Activated CD4-positive, alpha-beta T cell treated with anti-CD3 and anti-CD28 coated beads, Interleukin-10, Interleukin-2, amounts not matched to agents 100 ng/mL and 50 ng/mL, durations not matched to agents 16 hours and 8 hours (primary cell): ENCODE data around the gene DMXL2.
"Not testable (repeated sequence)": the region's sequence is repeated elsewhere in the genome, so short reads cannot be mapped to it uniquely, and the experiment has no call there.

Experiments
- DNase-seq: peaks from one replicate; pipeline ENCODE4 v3.0.0-alpha.2; 2020

DMXL2 gene

DNA sequence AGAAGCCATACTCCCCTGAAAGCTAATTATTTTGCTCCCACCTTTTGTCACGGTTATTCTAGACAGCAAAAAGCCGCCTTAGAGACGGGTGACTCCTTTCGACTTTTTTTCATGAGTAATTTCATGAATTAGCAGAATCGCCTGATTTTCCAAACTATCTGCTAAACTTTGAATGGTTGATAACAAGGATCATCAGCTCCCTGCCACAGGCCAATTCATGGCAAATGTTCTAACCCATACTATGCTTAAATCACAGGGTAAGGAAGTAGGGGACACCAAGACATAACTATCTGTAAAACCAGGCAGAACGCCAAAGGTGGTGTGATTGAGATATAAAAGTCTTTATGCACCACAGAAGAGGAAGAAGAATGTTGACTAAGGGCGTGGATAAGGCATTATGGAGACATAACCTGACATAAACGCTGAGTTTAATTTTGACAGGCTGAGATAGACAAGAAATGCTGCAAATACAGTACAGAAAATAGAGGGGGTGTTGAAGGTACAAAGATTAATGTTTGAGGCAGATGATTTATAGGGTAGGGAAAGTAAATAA lies 891 bp upstream of the DMXL2 start:
- DNase-seq, result no peak

DNA sequence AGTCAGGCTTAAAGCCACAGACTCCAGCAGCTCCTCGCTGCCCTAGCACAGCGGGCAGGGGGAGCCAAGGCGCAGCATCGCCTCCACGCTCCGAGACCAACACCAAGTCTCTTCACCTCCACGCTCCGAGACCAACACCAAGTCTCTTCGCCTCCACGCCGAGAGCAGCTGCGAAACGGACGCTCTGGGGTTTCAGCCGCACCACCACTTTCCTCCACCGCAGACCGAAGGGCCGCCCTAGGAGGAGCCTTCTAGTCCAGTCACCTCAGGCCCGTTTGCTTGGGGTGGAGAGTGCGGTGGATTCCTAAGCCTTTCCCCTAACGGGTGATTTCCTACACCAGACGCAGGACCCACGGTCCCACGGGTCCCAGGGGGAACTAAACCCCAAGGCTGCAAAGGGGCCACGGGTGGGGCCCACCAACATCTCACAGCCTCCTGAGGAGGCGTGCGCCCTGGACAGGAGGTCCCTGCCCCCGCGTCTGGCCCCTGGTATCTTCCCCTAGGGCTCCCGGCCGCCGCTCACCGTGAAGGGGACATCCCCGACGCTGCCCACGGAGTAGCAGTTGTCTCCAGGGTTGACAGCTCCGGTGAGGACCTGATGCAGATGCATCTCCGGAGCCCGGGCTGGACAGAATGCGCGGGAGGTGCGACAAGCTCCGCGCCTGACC lies 501 bp downstream of the DMXL2 start:
- DNase-seq, result peak; percentile 50

DNA sequence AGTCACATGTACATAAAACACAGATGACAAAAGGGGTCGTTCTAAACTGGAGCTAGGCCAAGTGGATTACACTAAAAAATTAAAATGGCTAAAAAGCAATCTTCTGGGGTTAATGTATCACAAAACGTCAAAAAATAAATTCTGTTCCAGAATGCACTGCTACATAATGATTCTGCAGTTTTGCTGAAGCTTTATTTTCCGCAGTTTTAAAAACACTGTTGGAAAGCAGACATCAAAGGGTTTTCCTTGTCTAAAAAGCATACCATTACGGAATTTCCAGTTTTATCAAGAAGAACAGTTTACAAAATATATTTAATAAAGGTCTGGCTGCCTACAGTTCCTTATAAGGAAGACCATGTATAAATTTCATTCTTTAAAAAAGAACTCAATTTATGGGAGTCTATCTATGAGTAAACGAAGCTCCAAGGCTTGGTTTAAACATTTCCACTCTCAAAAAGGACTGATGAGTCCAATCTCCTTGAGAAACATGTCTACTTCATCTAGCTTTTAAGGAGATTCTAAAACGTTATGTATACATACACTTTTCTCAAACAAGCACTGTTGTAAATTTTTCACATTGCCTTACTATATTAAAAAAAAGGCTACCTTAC lies 1.3 kb downstream of the DMXL2 start:
- no peak for DNase-seq

DNA sequence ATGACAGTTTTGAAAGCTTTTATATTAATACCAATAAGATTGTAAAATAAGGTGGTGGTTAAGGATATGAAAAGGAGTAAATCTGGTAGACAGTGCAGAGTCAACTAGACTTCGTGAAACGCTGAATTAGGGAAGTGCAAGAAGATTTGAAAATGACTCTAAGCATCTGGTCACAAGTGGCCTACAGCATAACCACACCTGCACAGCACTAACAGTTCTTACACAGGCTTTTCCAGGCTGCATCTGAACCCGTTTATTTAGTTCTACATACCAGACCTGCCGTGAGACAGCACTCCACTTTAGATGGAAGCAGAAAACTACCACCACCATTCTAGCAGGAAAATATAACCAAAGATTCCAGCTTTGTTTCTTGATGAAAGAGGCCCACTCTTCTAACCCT lies 1.9 kb downstream of the DMXL2 start:
- DNase-seq, result no peak

DNA sequence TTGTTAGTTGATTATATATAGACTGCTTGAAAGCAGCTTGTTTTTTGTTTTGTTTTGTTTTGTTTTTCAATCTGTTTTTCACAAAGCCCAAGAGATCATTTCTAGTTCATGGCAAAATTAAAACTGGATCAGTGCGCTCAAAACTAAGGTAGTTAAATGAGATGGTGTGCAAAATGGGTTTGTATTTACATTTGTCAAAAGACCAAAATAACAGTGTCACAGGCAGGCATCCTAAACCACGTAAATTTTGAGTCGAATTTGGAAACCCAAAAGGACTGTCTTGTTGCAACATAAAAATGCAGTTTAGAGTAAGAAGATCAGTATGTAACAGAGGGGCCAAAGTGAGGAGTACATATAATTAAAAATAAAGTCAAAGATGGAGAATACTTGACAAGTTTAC lies 2.4 kb downstream of the DMXL2 start:
- no peak for DNase-seq

DNA sequence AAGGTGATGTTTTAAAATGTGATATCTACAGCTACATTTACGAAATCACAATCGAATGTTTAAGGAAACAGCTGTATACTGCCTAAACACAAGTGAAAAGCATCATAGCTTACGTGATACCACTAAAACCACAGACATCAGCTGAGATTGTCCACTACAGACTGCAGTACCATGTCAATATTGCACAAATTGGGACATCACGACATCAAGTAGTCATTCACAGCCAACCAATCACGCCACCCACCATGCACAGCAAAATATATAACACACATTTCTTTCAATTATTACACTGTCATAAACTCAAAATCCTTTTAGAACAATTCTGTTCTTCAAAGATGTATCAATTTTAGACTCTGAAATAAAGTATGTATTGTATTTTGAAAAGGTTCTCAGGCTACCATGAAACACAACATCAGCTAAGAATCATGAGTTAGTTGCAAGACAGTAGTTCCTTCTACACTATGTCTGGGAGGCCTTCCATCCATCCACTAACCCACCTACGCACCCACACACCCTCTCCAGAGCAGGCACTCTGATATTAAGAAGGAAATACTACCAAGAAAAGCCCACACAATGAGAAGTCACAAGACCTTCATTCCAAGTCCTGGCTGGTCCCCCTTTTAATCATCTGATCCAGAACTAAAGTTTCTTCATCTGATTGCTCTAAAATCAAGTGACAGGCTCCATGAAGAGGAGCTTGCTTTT lies 3.1 kb downstream of the DMXL2 start:
- DNase-seq, result no peak

DNA sequence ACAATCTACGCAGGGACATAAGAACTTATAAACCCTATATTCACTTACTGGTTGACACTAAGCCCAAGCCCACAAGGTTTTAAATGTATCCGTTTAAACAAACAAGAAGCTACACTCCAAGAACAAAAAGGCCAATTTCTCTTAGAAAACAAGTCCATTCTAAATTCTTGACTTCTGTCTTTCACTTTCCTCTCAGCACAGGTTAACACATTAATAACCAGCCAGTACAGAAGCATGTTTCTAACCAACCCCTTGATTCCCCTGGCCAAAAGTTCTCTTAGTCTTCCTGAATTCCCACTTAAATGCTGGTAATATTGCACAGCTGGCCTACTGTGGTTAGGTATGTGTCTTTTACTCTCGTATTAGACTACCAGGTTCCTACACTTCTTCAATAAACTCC lies 4.7 kb downstream of the DMXL2 start:
- no peak for DNase-seq

DNA sequence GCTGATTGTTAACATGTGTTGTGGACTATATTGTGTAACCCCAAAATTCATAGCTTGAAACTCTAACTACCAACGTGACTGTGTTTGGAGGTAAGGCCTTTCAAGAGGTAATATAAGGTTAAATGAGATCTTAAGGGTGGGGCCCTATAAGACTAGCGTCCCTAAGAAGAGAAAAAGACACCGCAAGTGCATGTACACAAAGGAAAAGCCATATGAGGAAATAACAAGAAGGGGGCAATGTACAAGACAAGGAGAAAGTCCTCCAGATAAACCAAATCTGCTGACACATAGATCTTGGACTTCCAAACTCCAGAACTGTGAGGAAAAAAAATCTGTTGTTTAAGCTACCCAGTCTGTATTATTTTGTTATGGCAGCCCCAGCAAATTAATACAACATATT lies 8.6 kb downstream of the DMXL2 start:
- no peak for DNase-seq

DNA sequence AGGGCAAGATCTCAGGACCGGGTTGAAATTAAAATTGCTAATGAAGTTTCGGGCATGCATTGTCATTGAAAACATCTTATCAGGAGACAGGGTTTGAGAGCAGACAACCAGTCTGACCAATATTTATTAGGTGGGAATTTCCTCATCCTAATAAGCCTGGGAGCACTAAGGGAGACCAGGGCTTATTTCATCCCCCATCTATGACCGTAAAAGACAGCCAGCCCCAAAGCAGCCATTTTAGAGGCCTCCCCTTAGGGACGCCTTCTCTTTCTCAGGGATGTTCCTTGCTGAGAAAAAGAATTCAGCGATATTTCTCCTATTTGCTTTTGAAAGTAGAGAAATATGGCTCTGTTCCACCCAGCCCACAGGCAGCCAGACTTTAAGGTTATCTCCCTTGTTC lies 9.9 kb downstream of the DMXL2 start:
- not testable (repeated sequence) for DNase-seq

DNA sequence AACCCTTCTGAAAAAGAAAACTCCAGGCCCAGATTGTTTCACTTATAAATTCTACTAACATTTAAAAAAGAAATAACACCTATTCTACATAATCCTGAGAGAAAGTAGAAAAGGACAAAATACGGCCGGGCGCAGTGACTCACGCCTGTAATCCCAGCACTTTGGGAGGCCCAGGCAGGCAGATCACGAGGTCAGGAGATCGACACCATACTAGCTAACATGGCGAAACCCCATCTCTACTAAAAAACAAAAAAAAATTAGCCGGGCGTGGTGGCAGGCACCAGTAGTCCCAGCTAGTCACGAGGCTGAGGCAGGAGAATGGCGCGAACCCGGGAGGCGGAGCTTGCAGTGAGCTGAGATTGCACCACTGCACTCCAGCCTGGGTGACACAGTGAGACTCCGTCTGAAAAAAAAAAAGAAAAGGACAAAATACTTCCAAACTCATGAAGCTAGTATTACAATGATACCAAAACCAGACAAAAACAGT lies 19.1 kb downstream of the DMXL2 start:
- DNase-seq, result not testable (repeated sequence)

DNA sequence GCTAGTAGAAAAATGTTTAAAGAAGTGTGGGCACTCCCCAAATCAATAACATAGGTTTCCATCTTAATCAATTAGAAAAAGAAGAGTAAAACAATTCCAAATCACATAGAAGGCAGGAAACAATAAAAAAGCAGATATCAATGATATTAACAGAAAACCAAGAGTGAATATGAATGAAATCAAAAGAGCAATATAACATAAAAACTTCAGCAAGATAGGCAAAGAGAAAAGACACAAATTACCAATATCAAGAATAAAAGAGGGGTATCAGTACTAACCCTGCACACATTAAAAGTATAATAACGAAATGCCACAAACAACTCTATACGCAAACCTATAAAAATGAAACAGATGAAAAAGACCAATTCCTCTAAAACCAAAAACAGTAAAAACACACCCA lies 19.6 kb downstream of the DMXL2 start:
- no peak for DNase-seq

DNA sequence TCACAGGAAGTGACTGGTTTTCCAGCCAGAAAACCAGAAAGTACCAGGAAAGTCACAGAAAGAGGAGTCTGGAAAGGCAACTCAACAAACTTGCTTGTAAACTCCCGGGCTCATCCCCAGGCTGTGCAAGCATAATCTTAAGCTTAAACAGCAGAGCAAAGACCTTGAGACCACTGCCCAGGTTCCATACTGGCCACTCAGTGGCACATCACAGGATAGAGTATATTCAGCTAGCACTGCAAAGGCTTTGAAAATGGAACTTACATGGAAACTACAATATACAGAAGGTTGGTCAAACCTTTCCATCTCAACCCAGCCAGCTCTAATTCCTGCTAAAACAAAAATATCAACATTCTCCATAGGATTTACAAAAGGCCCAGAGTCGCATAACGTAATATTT lies 20.1 kb downstream of the DMXL2 start:
- DNase-seq, result no peak

DNA sequence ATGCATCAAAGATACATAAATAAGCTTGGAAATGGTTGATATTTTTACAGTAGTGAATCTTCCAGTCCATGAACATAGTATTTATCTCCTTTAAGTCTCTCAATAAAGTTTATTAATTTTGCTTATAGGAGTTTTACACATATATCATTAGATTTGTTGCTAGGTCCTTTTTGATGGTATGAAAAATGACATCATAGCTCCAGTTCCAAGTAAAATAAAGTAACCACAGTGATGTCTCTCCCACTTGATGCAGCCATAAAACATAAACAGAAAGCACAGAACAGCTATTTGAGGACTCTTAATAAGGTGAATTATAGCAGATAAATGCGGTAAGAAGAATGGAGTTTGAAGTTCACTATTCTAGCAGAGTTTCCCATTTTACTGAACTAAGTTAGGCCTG lies 20.8 kb downstream of the DMXL2 start:
- DNase-seq, result no peak

DNA sequence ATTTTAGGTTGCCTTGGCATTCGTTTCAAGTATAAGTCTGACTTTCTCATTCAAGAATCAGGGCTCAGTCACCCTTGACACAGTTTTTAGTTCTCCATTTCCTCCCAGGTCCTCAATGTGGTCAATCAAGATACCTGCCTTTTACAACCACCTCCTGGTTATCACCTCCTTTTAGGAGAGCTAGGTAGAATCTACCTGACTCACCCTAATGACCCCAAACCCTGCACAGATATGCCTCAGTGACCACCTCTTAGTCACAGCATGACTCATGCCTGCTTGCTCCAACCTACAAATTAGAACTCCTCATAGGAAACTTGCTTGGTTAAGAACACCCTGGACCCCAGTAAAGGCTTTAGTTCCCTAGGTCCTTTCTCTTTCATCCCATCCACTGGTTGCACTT lies 22.5 kb downstream of the DMXL2 start:
- DNase-seq, result no peak

DNA sequence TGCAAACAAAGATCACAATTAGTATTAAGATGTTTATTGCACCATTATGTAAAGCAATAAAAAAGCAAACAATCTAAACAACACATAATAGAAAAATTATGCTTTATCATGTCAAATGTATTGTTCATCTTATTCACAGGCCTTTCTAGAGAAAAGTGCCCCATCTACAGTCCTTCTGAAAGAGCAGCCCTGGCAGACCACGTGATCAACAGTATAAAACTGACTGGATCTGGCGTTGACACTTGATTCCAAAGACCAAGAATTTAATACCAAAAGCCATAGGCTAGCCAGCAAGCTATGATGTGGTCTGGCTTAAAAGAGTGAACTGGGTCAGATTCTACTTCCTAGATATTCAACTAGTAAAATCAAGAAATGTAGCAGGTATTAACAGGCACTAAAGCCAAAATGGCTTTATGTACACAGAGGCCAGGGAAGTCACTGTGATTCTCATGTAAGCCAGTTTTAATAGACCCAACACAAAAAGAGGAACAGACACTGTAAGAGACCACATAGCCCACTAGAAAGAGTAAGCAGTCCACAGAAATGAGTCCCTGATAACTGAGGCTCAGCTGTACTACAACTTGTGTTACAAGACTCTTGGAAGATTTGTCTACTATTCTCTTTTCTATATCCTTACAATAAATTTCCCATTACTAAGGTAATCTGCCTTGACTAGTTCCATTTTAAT lies 32.5 kb downstream of the DMXL2 start:
- DNase-seq, result no peak

DNA sequence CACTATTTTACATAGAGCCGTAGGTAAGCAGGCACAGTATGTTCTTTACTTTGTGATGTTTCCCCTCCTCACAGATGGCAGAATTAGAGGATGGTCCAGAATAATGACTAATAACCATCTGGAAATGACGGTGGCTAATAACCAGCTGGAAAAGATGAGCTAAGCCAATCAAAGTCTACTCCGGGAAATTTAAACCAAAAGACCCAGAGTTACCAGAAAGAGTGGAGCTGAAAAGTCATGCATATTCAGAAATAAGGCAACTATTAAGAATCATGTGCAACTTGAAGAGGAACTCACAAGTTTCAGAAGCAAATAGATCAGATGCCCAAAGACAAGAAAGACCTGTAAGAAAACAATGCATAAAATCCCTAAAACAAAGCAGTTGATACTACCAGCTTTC lies 33.6 kb downstream of the DMXL2 start:
- DNase-seq, result no peak

DNA sequence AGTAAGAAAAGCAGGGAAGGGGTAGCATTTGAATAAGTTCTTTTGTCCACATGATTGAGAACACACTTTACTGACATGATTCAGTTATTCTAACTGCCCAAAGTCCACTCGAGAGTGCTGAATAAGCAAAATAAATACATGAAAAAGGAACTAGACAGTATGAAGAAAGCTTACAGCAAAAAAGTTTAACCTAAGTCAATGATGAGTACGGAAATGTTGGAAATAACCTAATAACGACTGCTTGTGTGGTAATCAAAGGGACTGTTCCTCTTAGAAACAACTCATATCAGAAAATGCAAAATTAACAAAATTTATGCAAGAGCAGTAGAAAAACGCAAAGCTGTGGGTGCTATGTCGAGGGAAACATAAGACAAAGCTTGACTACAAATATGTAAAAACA lies 36.6 kb downstream of the DMXL2 start:
- DNase-seq, result no peak

DNA sequence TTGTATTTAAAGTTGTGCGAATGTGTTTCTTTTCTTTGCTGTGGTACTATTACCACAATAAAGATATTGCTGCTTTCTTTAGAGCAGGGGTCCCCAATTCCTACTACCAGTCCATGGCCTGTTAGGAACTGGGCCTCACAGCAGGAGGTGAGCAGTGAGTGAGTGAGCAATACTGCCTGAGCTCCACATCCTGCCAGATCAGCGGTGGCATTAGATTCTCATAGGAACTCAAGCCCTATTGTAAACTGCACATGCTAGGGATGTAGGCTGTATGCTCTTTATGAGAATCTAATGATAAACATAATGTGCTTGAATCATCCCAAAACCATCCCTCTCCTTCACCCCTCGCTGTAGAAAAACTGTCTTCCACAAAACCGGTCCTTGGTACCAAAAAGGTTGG lies 41.6 kb downstream of the DMXL2 start:
- DNase-seq, result no peak

DNA sequence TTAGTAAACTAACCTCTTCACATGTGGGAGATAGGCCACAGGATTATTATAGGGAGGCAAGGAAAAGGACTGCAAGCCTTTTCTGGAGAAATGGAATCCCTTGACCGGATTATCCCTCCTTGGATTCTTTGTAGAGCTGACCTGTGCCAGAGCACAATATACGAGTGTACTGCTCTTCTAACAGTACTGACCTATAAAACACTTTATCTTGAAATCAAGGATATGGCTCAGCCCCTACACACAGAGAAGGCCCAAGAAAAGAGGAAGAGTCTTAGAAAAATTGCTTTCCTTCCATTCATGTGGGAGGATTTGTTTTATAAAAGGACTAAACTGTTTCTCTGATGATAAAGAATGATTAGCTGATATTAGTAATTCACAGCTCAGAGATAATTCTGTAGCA lies 42.2 kb downstream of the DMXL2 start:
- DNase-seq, result no peak

DNA sequence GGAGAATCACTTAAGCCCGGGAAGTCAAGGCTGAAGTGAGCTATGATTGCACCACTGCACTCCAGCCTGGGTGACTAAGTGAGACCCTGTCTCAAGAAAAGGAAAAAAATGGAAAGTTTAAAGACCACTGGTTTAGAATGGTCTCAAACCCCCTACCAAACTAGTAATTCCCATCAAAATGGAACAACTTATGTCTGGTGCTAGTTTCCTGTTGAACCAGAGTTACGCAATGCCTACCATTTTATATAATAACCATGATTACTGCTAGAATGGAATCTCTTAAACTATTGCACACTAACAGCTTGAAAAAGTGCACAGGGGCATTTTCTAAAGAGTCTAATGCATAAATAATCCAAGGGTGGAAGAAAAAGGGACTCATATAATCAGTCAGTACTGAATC lies 43.6 kb downstream of the DMXL2 start:
- DNase-seq, result no peak

DNA sequence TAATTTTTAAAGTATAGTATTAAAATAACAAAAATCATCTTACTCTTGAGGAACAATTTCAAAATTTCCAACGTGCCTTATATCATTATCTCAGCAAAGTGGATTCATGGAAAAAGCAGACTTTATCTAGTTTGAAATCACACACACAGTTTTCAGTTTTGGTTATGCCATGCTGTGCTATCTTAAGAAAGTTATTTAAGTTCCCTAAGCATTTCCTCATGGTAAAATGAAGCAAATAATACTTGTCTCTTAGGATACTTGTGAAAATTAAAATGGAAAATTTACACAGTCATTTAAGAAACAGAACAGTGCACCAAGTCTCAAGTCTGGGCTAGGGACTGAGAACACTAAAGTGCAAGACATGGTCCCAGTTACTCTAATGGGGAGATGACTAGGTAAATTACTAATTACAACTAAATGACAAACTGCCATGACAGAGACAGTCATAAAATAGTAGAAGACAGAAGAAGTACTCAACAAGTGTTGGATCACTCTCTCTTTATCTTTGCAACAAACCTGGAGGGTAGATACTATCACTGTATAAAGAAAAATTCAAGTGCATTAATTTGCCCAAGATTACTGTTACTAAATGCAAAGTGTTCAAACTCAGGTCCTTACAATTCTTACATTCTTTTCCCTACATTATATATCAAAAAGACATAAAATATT lies 44.8 kb downstream of the DMXL2 start:
- no peak for DNase-seq

DNA sequence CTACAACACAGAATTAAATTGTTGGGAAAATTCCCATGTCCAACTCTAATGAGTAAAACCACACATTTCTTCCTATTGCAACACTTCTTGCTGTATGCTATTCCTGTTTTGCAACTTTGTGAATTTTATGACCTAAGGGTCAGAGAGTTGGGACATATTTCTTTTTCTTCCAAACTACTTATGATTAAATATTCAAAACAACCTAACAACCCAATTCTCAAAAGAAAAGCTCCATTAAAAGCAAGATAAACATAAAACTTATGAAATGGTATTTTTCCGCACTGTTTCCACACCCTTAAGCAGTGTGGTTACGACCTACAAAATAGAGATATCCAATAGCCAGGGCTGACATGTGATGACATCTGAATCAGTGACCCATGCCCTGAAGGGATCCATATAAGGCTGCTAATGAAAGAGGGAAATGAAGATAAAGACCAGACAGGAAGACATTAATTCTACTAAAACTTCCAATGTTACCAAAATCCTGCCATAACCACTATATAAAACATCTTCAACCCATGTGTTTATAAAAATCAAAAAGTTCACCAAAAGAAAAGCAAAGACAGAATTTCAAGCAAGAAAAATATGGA lies 45.6 kb downstream of the DMXL2 start:
- no peak for DNase-seq
